K562 (cell line): ENCODE measurements around the gene PSMG3. TPM values are rescaled to one million over a fixed set of nuclear protein-coding genes. Genes with fewer than 3 reads are reported as not detected.
A peak's percentile ranks its signal among the peaks of the same experiment; 100 is the strongest.

Source experiments
- ATAC-seq: fragments of 200-7000 bp; cut with Tn5 transposase; 3 replicates; pipeline ENCODE4 v1.9.1; 2020; ENCODE audit warnings: moderate library complexity
- BruUV-seq: library from RNA; stranded (reverse); fragments of 400-500 nt; replicated peaks from 2 replicates; lab custom pipeline; 2021; lab: Mats Ljungman, UMichigan
- CTCF ChIA-PET: fragments of 300-600 bp; formaldehyde crosslinking; extraction: SDS; loops from one replicate; lab custom pipeline; 2021; ENCODE audit warnings: low intra/inter-chr PET ratio; lab: Yijun Ruan, JAX
- POLR2A ChIA-PET: fragments of 300-600, 350-650 bp; sonication (Branson Sonifier 250); formaldehyde crosslinking; extraction: SDS; loops from one replicate; lab custom pipeline; 2021; ENCODE audit warnings: antibody characterized with exemption, inconsistent platforms; lab: Yijun Ruan, JAX
- DNase-seq, 4 experiments: peaks; one replicate each; pipeline versions ENCODE4 v3.0.0 to v3.0.0-alpha.2; 2011 to 2018; ENCODE audit warnings: low spot score in 3 of 4, mixed read lengths in 3 of 4; ENCODE audit errors: extremely low read depth in 1 of 4
- FAIRE-seq: peaks from 2 replicates; lab custom pipeline; 2011; peaks lifted over from hg19 to GRCh38; lab: Jason Lieb, UNC
- H2AFZ ChIP-seq: 2 replicates; pipeline ENCODE4 v1.6.0; 2011; ENCODE audit warnings: low read depth, low read length, control low read depth, inconsistent platforms
- H3K27ac ChIP-seq: fragments of 200-600 bp; 3 replicates; pipeline ENCODE4 v1.8.0; 2011; ENCODE audit warnings: low read depth, mild to moderate bottlenecking, control low read depth, inconsistent platforms, low read length, moderate library complexity, mixed read lengths; ENCODE audit errors: extremely low read depth
- H3K27me3 ChIP-seq, 2 experiments: fragments of 300-600 bp in 1 of 2; 2 replicates in 1 of 2; 3 replicates in 1 of 2; pipeline versions ENCODE4 v1.6.0 to v1.8.0; 2011; ENCODE audit warnings: inconsistent platforms in 2 of 2, low read length in 2 of 2, mild to moderate bottlenecking in 1 of 2, mixed read lengths in 1 of 2, moderate library complexity in 1 of 2; ENCODE audit not compliant: control insufficient read depth in 2 of 2, insufficient read depth in 2 of 2
- H3K36me3 ChIP-seq: fragments of 300-600 bp; 3 replicates; pipeline ENCODE4 v1.8.0; 2011; ENCODE audit warnings: mild to moderate bottlenecking, low read length, inconsistent platforms; ENCODE audit not compliant: control insufficient read depth, insufficient read depth
- H3K4me1 ChIP-seq, 2 experiments: fragments of 200-600 bp in 1 of 2; replicated peaks in 1 of 2; 2 replicates in 1 of 2; 3 replicates in 1 of 2; pipeline versions ENCODE4 v1.5.1 to v1.8.0; 2011; ENCODE audit warnings: inconsistent platforms in 2 of 2, low read length in 2 of 2, mild to moderate bottlenecking in 1 of 2, mixed read lengths in 1 of 2, moderate library complexity in 1 of 2; ENCODE audit not compliant: control insufficient read depth in 2 of 2, insufficient read depth in 2 of 2
- H3K4me2 ChIP-seq: 2 replicates; pipeline ENCODE4 v1.6.1; 2011; ENCODE audit warnings: low read length, control low read depth, inconsistent platforms, mixed read lengths; ENCODE audit not compliant: insufficient read depth
- H3K4me3 ChIP-seq: fragments of 200-600 bp; sonication (generic), shearing (Covaris generic); 2 replicates; pipeline ENCODE4 v1.5.1; 2016; ENCODE audit warnings: control low read depth, inconsistent platforms
- H3K79me2 ChIP-seq: fragments of 200-600 bp; 3 replicates; pipeline ENCODE4 v1.8.0; 2011; ENCODE audit warnings: low read length, inconsistent platforms; ENCODE audit not compliant: control insufficient read depth, insufficient read depth
- H3K9ac ChIP-seq, 2 experiments: 2 replicates each; pipeline versions ENCODE4 v1.6.0 to v1.6.1; 2011; ENCODE audit warnings: low read depth in 2 of 2, low read length in 2 of 2, control low read depth in 1 of 2, inconsistent platforms in 1 of 2, mild to moderate bottlenecking in 1 of 2, mixed read lengths in 1 of 2; ENCODE audit not compliant: insufficient read depth in 1 of 2
- H3K9me1 ChIP-seq: one replicate; pipeline ENCODE4 v1.6.0; 2011; ENCODE audit warnings: inconsistent platforms, mild to moderate bottlenecking, low read length, moderate library complexity; ENCODE audit not compliant: control insufficient read depth, insufficient read depth
- H3K9me3 ChIP-seq: replicated peaks from 2 replicates; pipeline ENCODE4 v1.5.1; 2011; ENCODE audit warnings: low read depth, low read length, inconsistent platforms; ENCODE audit not compliant: control insufficient read depth, insufficient read depth
- H4K20me1 ChIP-seq: replicated peaks from 2 replicates; pipeline ENCODE4 v1.6.1; 2011; ENCODE audit warnings: low read length, inconsistent platforms, mixed read lengths; ENCODE audit not compliant: control insufficient read depth, insufficient read depth
- ARID2 ChIP-seq: fragments of 450-650 bp; IDR thresholded peaks from 2 replicates; pipeline ENCODE4 v1.6.1; 2017; ENCODE audit warnings: antibody characterized with exemption, mild to moderate bottlenecking
- ASH1L ChIP-seq: fragments of 450-650 bp; IDR thresholded peaks from 2 replicates; pipeline ENCODE4 v1.6.1; 2018; ENCODE audit warnings: borderline replicate concordance, mild to moderate bottlenecking, low read depth; ENCODE audit not compliant: partially characterized antibody
- BCOR ChIP-seq: fragments of 450-650 bp; IDR thresholded peaks from 2 replicates; pipeline ENCODE4 v1.6.1; 2016
- C11orf30 ChIP-seq: fragments of 450-650 bp; IDR thresholded peaks from 2 replicates; pipeline ENCODE4 v1.6.1; 2016; ENCODE audit warnings: low read depth, mild to moderate bottlenecking
- CBFA2T3 ChIP-seq: fragments of 450-650 bp; IDR thresholded peaks from 2 replicates; pipeline ENCODE4 v1.6.1; 2017
- DACH1 ChIP-seq: fragments of 450-650 bp; IDR thresholded peaks from 2 replicates; pipeline ENCODE4 v1.6.1; 2018; ENCODE audit not compliant: partially characterized antibody
- LARP7 ChIP-seq: fragments of 450-650 bp; IDR thresholded peaks from 2 replicates; pipeline ENCODE4 v1.6.1; 2016
- LCOR ChIP-seq: sonication (generic); formaldehyde crosslinking; IDR thresholded peaks from 2 replicates; pipeline ENCODE4 v1.8.0; 2022; ENCODE audit warnings: mild to moderate bottlenecking, missing genetic modification reagents
- NFE2 ChIP-seq: IDR thresholded peaks from 2 replicates; pipeline ENCODE4 v1.6.1; 2014; ENCODE audit warnings: antibody characterized with exemption, low read depth
- POLR2AphosphoS5 ChIP-seq: IDR thresholded peaks from 2 replicates; pipeline ENCODE4 v1.6.1; 2011; ENCODE audit warnings: mild to moderate bottlenecking, low read depth, low read length, moderate library complexity; ENCODE audit not compliant: control insufficient read depth, insufficient read depth
- SMAD1 ChIP-seq: fragments of 150-350 bp; IDR thresholded peaks from 2 replicates; pipeline ENCODE4 v1.6.1; 2014; ENCODE audit warnings: low read length, low read depth; ENCODE audit not compliant: partially characterized antibody
- TAF1 ChIP-seq: IDR thresholded peaks from 2 replicates; pipeline ENCODE4 v1.6.1; 2011; ENCODE audit warnings: mild to moderate bottlenecking, low read length, moderate library complexity; ENCODE audit not compliant: insufficient read depth, control insufficient read depth, severe bottlenecking; ENCODE audit errors: extremely low read depth
- ZNF133 ChIP-seq: fragments of 250-450 bp; sonication (Bioruptor Pico); IDR thresholded peaks from 2 replicates; pipeline ENCODE4 v1.4.0; 2020; ENCODE audit warnings: mild to moderate bottlenecking
- ZNF347 ChIP-seq: fragments of 450-650 bp; formaldehyde crosslinking; IDR thresholded peaks from 2 replicates; pipeline ENCODE4 v1.4.0; 2020; ENCODE audit warnings: low read depth, mild to moderate bottlenecking, moderate library complexity
- ZNF655 ChIP-seq: fragments of 250-450 bp; sonication (Bioruptor Pico); IDR thresholded peaks from 2 replicates; pipeline ENCODE4 v1.5.0; 2021
- WGBS: fragments of 100-300 bp; shearing (Covaris generic); methylation state at CpG from one replicate; pipeline ENCODE4 v1.1.6; 2016; ENCODE audit warnings: low coverage, mixed read lengths; ENCODE audit not compliant: insufficient coverage; ENCODE audit errors: missing lambda C conversion rate; 5-methylcytosine and 5-hydroxymethylcytosine counted together
- in situ Hi-C: fragments of 300-500 bp; cut with MboI; formaldehyde crosslinking; loops from 4 replicates; pipeline ENCODE4 v1.15.0; 2018; ENCODE audit warnings: inconsistent platforms, mixed read lengths
- intact Hi-C: fragments of 100-400 bp; cut with micrococcal nuclease; formaldehyde crosslinking; loops from 2 replicates; pipeline ENCODE4 v1.14.2; 2022
- polyA plus RNA-seq, 8 experiments: library from polyadenylated mRNA; depleted of rRNA in 4 of 8; stranded (reverse) in 5 of 8; unstranded in 3 of 8; fragments of >200 nt; fragmentation: Nextera tagmentation in 2 of 8; fragmentation: Illumina TruSeq in 1 of 8; extraction: Ambion mirVana in 2 of 8; extraction: Trizol in 1 of 8; gene quantifications; 2 replicates each; pipeline versions ENCODE4 v1.2.1 to v1.2.3, GENCODE V29; 2011 to 2014; ENCODE audit warnings: inconsistent platforms in 1 of 8, missing spikeins in 1 of 8
- total RNA-seq, 7 experiments: library from RNA; depleted of rRNA in 6 of 7; stranded (reverse); fragments of >200 nt in 6 of 7; fragmentation: Illumina TruSeq in 2 of 7; extraction: Trizol in 2 of 7; gene quantifications; 2 replicates each; pipeline versions ENCODE4 v1.2.1 to v1.2.3, GENCODE V29; 2011 to 2021; ENCODE audit warnings: low replicate concordance in 1 of 7
- TF ChIP-seq, protein P1 (sequence below): fragments of 250-450 bp; sonication (Bioruptor Pico); IDR thresholded peaks from 2 replicates; pipeline ENCODE4 v1.5.0; 2021; ENCODE audit warnings: mild to moderate bottlenecking, borderline replicate concordance
- TF ChIP-seq, protein P2 (sequence below): fragments of 250-450 bp; sonication (Bioruptor Pico); IDR thresholded peaks from 2 replicates; pipeline ENCODE4 v1.8.0; 2021; ENCODE audit warnings: moderate library complexity, mild to moderate bottlenecking, inconsistent platforms

The PSMG3 gene
- total and polyA plus RNA-seq, 9 of the 15 experiments (the other 6 are each of a cell fraction or from before 2014, with no cell fraction given) = 34.8 to 122 (median 80.1) TPM

DNA sequence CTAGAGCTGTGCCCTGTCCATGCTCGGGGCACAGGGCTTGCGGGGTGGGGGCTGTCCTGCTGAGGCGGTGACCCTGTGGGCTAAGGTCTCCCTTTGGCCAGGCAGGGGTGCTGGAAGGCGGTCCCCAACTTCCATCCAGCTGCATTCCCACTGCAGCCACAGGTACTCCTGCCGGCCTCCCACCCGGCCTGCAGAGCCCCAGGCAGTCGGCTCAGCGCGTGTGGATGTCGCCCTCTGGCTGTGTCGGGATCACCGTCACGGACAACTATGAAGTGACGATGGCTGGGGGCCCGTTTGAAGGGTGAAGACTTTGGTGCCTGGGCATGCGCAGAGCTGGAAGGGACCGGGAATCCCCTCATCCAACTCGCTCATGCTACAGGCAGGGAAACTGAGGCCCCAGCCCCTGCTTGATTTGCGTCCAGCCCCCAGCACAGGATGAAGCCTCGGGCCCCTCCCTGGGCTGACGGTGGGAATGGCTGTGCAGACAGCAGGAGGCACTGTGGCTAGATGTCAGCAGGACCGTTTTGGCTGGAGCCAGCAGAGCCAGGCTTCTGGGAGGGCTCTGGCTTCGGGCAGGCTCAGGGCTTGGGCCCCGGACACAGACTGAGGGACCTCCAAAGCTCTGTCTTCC is 11.5 kb downstream of the PSMG3 start:
- POLR2A ChIA-PET = interaction anchor here (0.5 to 0.6 kb wide), 2 partner anchors 577 to 1405 kb away, joined by 3 read pairs; no protein-coding TSS in a partner anchor
- no peaks in the 10 kb centered on the region for H3K36me3 ChIP-seq
- H3K4me2 ChIP-seq = peak overlapping the region; percentile 60
- ATAC-seq = peak; percentile 83
- peak; percentile 57 for FAIRE-seq
- H3K9me3 ChIP-seq = no peaks in the 10 kb centered on the region
- DNase-seq = peak in 3 of 4 experiments; percentile 42 to 70 (median 67)
- no peaks in the 10 kb centered on the region for H3K9me1 ChIP-seq
- peak overlapping the region; percentile 88 for H2AFZ ChIP-seq
- peaks cover 0 to 78% of the 10 kb centered on the region in 2 experiments; a peak in 4 of 5 replicates for H3K4me1 ChIP-seq
- H3K79me2 ChIP-seq = no peaks in the 10 kb centered on the region
- BruUV-seq = no TSS peak
- peak overlapping the region in 1 of 2 experiments; percentile 74; a peak in 2 of 4 replicates for H3K9ac ChIP-seq
- CTCF ChIA-PET = interaction anchor here (0.7 to 1.8 kb wide), 3 partner anchors 27 to 332 kb away, joined by 3 to 9 read pairs (median 4); partner anchors contain the start of gene INTS1
- no peak overlapping the region for H3K27ac ChIP-seq
- intact Hi-C loops (loop anchor here (5.0 kb wide), 1 partner anchor 51 kb away; no protein-coding TSS in a partner anchor), in situ Hi-C loops (no loop called here)
- no peaks in the 10 kb centered on the region for H3K27me3 ChIP-seq
- 17% methylated on average over 23 of the region's 24 CpGs for WGBS
- no peaks in the 10 kb centered on the region for H4K20me1 ChIP-seq
- no peak overlapping the region for H3K4me3 ChIP-seq
- TF ChIP-seq DACH1 (no peak), CBFA2T3 (no peak), BCOR (peak; percentile 94), C11orf30 (no peak), ARID2 (0 out of 2 replicates have a peak, but pooled peaks have one; percentile 24), ZNF347 (CRISPR knock-in tag) (no peak), NFE2 (no peak), TAF1 (no peak), SMAD1 (no peak), LARP7 (no peak), LCOR (CRISPR knock-in tag) (no peak), ZNF133 (no peak), ZNF655 (CRISPR knock-in tag) (no peak), POLR2AphosphoS5 (no peak), ASH1L (no peak)
- TF ChIP-seq, protein P1, sequence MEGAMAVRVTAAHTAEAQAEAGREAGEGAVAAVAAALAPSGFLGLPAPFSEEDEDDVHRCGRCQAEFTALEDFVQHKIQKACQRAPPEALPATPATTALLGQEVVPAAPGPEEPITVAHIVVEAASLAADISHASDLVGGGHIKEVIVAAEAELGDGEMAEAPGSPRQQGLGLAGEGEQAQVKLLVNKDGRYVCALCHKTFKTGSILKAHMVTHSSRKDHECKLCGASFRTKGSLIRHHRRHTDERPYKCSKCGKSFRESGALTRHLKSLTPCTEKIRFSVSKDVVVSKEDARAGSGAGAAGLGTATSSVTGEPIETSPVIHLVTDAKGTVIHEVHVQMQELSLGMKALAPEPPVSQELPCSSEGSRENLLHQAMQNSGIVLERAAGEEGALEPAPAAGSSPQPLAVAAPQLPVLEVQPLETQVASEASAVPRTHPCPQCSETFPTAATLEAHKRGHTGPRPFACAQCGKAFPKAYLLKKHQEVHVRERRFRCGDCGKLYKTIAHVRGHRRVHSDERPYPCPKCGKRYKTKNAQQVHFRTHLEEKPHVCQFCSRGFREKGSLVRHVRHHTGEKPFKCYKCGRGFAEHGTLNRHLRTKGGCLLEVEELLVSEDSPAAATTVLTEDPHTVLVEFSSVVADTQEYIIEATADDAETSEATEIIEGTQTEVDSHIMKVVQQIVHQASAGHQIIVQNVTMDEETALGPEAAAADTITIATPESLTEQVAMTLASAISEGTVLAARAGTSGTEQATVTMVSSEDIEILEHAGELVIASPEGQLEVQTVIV (CRISPR knock-in tag) = no peak
- TF ChIP-seq, protein P2, sequence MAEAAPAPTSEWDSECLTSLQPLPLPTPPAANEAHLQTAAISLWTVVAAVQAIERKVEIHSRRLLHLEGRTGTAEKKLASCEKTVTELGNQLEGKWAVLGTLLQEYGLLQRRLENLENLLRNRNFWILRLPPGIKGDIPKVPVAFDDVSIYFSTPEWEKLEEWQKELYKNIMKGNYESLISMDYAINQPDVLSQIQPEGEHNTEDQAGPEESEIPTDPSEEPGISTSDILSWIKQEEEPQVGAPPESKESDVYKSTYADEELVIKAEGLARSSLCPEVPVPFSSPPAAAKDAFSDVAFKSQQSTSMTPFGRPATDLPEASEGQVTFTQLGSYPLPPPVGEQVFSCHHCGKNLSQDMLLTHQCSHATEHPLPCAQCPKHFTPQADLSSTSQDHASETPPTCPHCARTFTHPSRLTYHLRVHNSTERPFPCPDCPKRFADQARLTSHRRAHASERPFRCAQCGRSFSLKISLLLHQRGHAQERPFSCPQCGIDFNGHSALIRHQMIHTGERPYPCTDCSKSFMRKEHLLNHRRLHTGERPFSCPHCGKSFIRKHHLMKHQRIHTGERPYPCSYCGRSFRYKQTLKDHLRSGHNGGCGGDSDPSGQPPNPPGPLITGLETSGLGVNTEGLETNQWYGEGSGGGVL (CRISPR knock-in tag) = no peak
